OCI-LY3 (cell line): Measurements from ENCODE around the gene AKR1A1.
A peak's percentile ranks its signal among the peaks of the same experiment; 100 is the strongest.

Experiments used
- H2AFZ ChIP-seq: fragments of 200-600, 300-600 bp; shearing (Covaris generic); 2 replicates; pipeline ENCODE4 v1.6.0; 2014; ENCODE audit warnings: antibody characterized with exemption, low read depth, low read length
- H3K27ac ChIP-seq: fragments of 200-600, 300-600 bp; sonication (generic); 2 replicates; pipeline ENCODE4 v1.5.1; 2014; ENCODE audit warnings: mild to moderate bottlenecking, low read length, moderate library complexity, mixed read lengths
- H3K27me3 ChIP-seq: fragments of 200-600, 300-600 bp; sonication (generic); 2 replicates; pipeline ENCODE4 v1.6.1; 2014; ENCODE audit warnings: low read depth, low read length, mixed read lengths
- H3K36me3 ChIP-seq: fragments of 200-600, 300-600 bp; sonication (generic); replicated peaks from 2 replicates; pipeline ENCODE3; 2014; ENCODE audit warnings: low read depth, low read length, mixed read lengths
- H3K4me1 ChIP-seq: fragments of 300-600, 200-600 bp; sonication (generic); 2 replicates; pipeline ENCODE4 v1.6.1; 2014; ENCODE audit warnings: low read length, mixed read lengths
- H3K4me2 ChIP-seq: fragments of 200-600, 300-600 bp; sonication (generic); 2 replicates; pipeline ENCODE4 v1.6.1; 2014; ENCODE audit warnings: low read length, mixed read lengths
- H3K4me3 ChIP-seq: fragments of 300-600, 200-600 bp; sonication (generic); 2 replicates; pipeline ENCODE4 v1.5.1; 2014; ENCODE audit warnings: antibody characterized with exemption, mild to moderate bottlenecking, low read length, moderate library complexity
- H3K79me2 ChIP-seq: fragments of 300-600, 200-600 bp; shearing (Covaris generic); 2 replicates; pipeline ENCODE4 v1.6.1; 2014; ENCODE audit warnings: mild to moderate bottlenecking, low read length, mixed read lengths
- H3K9ac ChIP-seq: fragments of 300-600, 200-600 bp; shearing (Covaris generic); 2 replicates; pipeline ENCODE4 v1.6.0; 2014; ENCODE audit warnings: mild to moderate bottlenecking, low read length, moderate library complexity
- H3K9me3 ChIP-seq: fragments of 200-600, 300-600 bp; shearing (Covaris generic); 2 replicates; pipeline ENCODE4 v1.6.1; 2014; ENCODE audit warnings: low read length, mixed read lengths; ENCODE audit not compliant: insufficient read depth
- H4K20me1 ChIP-seq: fragments of 200-600, 300-600 bp; sonication (generic); 2 replicates; pipeline ENCODE4 v1.6.1; 2016; ENCODE audit warnings: low read length, mixed read lengths; ENCODE audit not compliant: insufficient read depth
- CTCF ChIP-seq: fragments of 200-600, 300-600 bp; sonication (generic); IDR thresholded peaks from 2 replicates; pipeline ENCODE4 v1.5.1; 2014; ENCODE audit warnings: antibody characterized with exemption, low read length, low read depth
- EZH2phosphoT487 ChIP-seq: fragments of 200-600 bp; shearing (Covaris generic); IDR thresholded peaks from 2 replicates; pipeline ENCODE4 v1.6.1; 2018; ENCODE audit warnings: antibody characterized with exemption, mixed run types, low read depth

Gene AKR1A1

GRCh38 chr1:45550401-45551351 is at the start of gene AKR1A1:
AKR1A1 (plus strand) TSS chr1:45550826; CDS start chr1:45561795, 10,969 bp downstream.
- H3K27ac ChIP-seq = peak within 1 kb of the TSS; percentile 72
- peak within 1 kb of the TSS; percentile 92 for H3K9ac ChIP-seq
- H2AFZ ChIP-seq = peak within 1 kb of the TSS; percentile 19; the same call in 1 of the 2 replicates
- TF ChIP-seq CTCF = no peak
- no peak for TF ChIP-seq EZH2phosphoT487
- H3K9me3 ChIP-seq = no peaks in the 10 kb centered on the region
- peaks cover 7% of the 10 kb centered on the region for H3K36me3 ChIP-seq
- H3K4me1 ChIP-seq = peaks cover 13% of the 10 kb centered on the region
- no peaks in the 10 kb centered on the region for H4K20me1 ChIP-seq
- H3K79me2 ChIP-seq = peaks cover 31% of the 10 kb centered on the region
- H3K4me3 ChIP-seq = peak within 1 kb of the TSS; percentile 94
- H3K4me2 ChIP-seq = peak within 1 kb of the TSS; percentile 95
- H3K27me3 ChIP-seq = no peaks in the 10 kb centered on the region

GRCh38 chr1:45501505-45501859 is 49.1 kb upstream of the AKR1A1 start:
- no peak overlapping the region for H3K4me3 ChIP-seq
- no peak overlapping the region for H3K4me2 ChIP-seq
- no peak overlapping the region for H3K27ac ChIP-seq
- no peaks in the 10 kb centered on the region for H4K20me1 ChIP-seq
- no peaks in the 10 kb centered on the region for H3K79me2 ChIP-seq
- H3K9me3 ChIP-seq = no peaks in the 10 kb centered on the region
- H3K36me3 ChIP-seq = no peaks in the 10 kb centered on the region
- H3K9ac ChIP-seq = no peak overlapping the region
- peaks cover 13% of the 10 kb centered on the region for H3K4me1 ChIP-seq
- TF ChIP-seq CTCF = no peak
- no peak for TF ChIP-seq EZH2phosphoT487
- no peak overlapping the region for H2AFZ ChIP-seq
- no peaks in the 10 kb centered on the region for H3K27me3 ChIP-seq

- no peaks in the 10 kb centered on the region for H3K36me3 ChIP-seq
Observed at GRCh38 chr1:45503462-45504360, 46.9 kb upstream of the AKR1A1 start.

More at GRCh38 chr1:45503462-45504360, 46.9 kb upstream of the AKR1A1 start:
- Histone ChIP-seq H3K79me2 (no peaks in the 10 kb centered on the region), H3K9ac (no peak overlapping the region), H2AFZ (no peak overlapping the region), H3K4me3 (no peak overlapping the region), H3K27me3 (no peaks in the 10 kb centered on the region), H3K4me1 (peaks cover 12% of the 10 kb centered on the region), H3K27ac (no peak overlapping the region), H3K9me3 (no peaks in the 10 kb centered on the region), H4K20me1 (no peaks in the 10 kb centered on the region), H3K4me2 (no peak overlapping the region)
- TF ChIP-seq CTCF (no peak), EZH2phosphoT487 (no peak)
